SJCRH30 (cell line): ENCODE results near the gene ZNF436. TPM values are rescaled to one million over a fixed set of nuclear protein-coding genes. Genes with fewer than 3 reads are reported as not detected.
"Not testable (repeated sequence)": the region's sequence is repeated elsewhere in the genome, so short reads cannot be mapped to it uniquely, and the experiment has no call there.

Experiments
- DNase-seq, 2 experiments: peaks; one replicate each; pipeline ENCODE4 v3.0.0-alpha.2; 2015 to 2020
- H3K27ac ChIP-seq: fragments of 250-450 bp; sonication (Bioruptor Pico); 2 replicates; pipeline ENCODE4 v1.5.1; 2020; ENCODE audit warnings: mild to moderate bottlenecking, moderate library complexity
- H3K27me3 ChIP-seq: fragments of 250-450 bp; sonication (Bioruptor Pico); 2 replicates; pipeline ENCODE4 v1.5.1; 2020; ENCODE audit warnings: mild to moderate bottlenecking, moderate library complexity
- H3K36me3 ChIP-seq: fragments of 250-450 bp; sonication (Bioruptor Pico); 2 replicates; pipeline ENCODE4 v1.5.1; 2020; ENCODE audit warnings: mild to moderate bottlenecking, moderate library complexity
- H3K4me1 ChIP-seq: fragments of 250-450 bp; sonication (Bioruptor Pico); 2 replicates; pipeline ENCODE4 v1.5.1; 2020; ENCODE audit warnings: mild to moderate bottlenecking, moderate library complexity
- H3K4me3 ChIP-seq: fragments of 250-450 bp; sonication (Bioruptor Pico); 2 replicates; pipeline ENCODE4 v1.5.1; 2020; ENCODE audit warnings: mild to moderate bottlenecking, moderate library complexity
- H3K9me3 ChIP-seq: fragments of 250-450 bp; sonication (Bioruptor Pico); replicated peaks from 2 replicates; pipeline ENCODE4 v1.5.1; 2020; ENCODE audit warnings: mild to moderate bottlenecking, moderate library complexity
- total RNA-seq: library from RNA; depleted of rRNA; stranded (reverse); fragments of >200 nt; shearing (Covaris generic); gene quantifications from 2 replicates; pipeline ENCODE4 v1.2.3, GENCODE V29; 2014; rRNA removed

The ZNF436 gene
- total RNA-seq, 1 experiment from 2014 or later = 15.8 TPM

DNA sequence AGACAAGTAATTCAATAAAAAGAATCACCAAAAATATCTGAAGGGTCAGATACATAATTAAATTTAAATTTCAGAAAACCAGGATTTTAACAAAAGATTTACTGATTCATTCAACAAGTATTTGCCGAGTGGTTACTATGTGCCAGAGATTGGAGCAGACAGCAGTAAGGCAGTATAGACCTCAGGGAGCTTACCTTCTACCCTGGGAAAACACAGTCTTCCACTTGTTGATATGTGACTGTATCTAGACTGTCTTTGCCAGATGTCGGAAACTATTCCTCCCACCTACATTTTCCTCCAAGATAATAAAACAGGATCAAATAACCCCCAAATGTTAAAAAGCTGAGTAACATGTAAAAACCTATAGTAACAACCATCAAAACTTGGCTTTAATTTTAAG, 31.8 kb downstream of the ZNF436 start:
- no peak overlapping the region for H3K4me3 ChIP-seq
- peaks cover 8% of the 10 kb centered on the region for H3K4me1 ChIP-seq
- H3K9me3 ChIP-seq = no peaks in the 10 kb centered on the region
- peaks cover 78% of the 10 kb centered on the region for H3K36me3 ChIP-seq
- no peaks in the 10 kb centered on the region for H3K27me3 ChIP-seq
- no peak for DNase-seq
- H3K27ac ChIP-seq = no peak overlapping the region

GRCh38 chr1:23331713-23332112, 37.9 kb downstream of the ZNF436 start:
- H3K27me3 ChIP-seq = no peaks in the 10 kb centered on the region
- H3K4me3 ChIP-seq = no peak overlapping the region
- no peaks in the 10 kb centered on the region for H3K4me1 ChIP-seq
- H3K9me3 ChIP-seq = no peaks in the 10 kb centered on the region
- no peak for DNase-seq
- no peak overlapping the region for H3K27ac ChIP-seq
- peaks cover 91% of the 10 kb centered on the region for H3K36me3 ChIP-seq

DNA sequence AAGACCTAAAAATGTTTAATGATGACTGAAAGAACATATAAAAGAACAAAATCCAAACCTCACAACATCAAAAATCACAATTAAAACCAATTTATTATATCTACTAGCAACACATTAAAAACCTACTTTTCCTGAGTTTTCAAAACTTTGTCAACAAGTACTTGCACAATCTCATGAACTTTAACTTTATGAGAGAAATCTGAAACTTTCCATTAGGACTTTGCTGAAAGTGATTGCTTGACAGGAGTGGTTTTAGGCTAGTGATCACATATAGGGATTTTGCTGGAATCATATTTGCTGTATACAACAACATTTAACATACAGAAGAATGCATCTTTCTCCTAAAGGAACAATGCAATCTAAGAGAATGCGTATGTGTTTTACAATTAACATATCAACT, 38.8 kb downstream of the ZNF436 start:
- H3K27ac ChIP-seq = no peak overlapping the region
- no peaks in the 10 kb centered on the region for H3K27me3 ChIP-seq
- H3K4me3 ChIP-seq = no peak overlapping the region
- no peak for DNase-seq
- H3K36me3 ChIP-seq = peaks cover 95% of the 10 kb centered on the region
- no peaks in the 10 kb centered on the region for H3K4me1 ChIP-seq
- no peaks in the 10 kb centered on the region for H3K9me3 ChIP-seq

GRCh38 chr1:23325393-23325792, 44.2 kb downstream of the ZNF436 start:
- no peak for DNase-seq
- Histone ChIP-seq H3K27ac (no peak overlapping the region), H3K4me3 (no peak overlapping the region), H3K27me3 (no peaks in the 10 kb centered on the region), H3K4me1 (no peaks in the 10 kb centered on the region; the same call in 1 of the 2 replicates), H3K36me3 (peaks cover 94% of the 10 kb centered on the region), H3K9me3 (no peaks in the 10 kb centered on the region)

DNA sequence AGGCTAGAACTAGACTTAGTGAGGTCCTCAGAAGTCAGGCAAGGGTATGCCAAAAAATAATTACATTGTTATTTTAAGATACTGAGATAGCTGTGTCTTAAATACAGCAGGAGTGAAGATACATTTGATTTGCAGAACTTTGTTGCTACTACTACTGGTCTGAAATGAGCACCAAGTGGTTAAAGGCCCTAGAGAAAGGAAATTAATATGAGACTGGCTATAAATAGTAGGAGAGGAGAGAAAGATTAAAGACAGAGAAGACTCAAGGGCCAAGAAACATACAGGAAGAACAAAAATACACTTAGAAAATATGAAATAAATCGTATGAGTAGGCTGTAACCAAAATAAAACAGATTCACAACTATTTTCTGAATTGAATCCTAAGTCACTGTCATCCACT, 46.9 kb downstream of the ZNF436 start:
- DNase-seq = no peak
- Histone ChIP-seq H3K4me3 (no peak overlapping the region), H3K9me3 (no peaks in the 10 kb centered on the region), H3K27ac (no peak overlapping the region), H3K36me3 (peaks cover 94% of the 10 kb centered on the region), H3K4me1 (no peaks in the 10 kb centered on the region; the same call in 1 of the 2 replicates), H3K27me3 (no peaks in the 10 kb centered on the region)

DNA sequence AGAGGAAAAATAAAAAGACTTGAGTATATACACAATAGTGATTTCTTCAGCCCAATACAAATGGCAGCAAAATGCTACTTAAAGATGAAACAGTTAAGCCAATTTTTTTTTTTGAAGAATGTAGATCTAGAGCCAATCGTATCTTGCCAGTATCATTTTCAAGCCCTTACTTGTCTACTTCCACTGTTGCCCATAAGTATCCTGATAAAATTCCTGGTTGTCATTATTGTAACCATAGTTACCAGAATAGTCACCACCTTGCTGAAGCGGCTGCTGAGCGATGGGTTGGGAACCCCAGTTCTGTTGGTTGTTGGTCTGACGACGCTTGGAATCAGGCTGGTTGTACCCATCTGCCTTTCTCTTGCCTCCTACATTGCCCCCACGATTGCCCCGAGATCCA, 59.4 kb downstream of the ZNF436 start:
- not testable (repeated sequence) for H3K9me3 ChIP-seq, H3K4me1 ChIP-seq, H3K4me3 ChIP-seq, DNase-seq, H3K27me3 ChIP-seq, H3K27ac ChIP-seq
- H3K36me3 ChIP-seq = peaks cover 94% of the 10 kb centered on the region

Other genes starting within 250 kb of the ZNF436 start
- gene LUZP1, start 201.0 kb downstream of the ZNF436 start, total RNA-seq = 28.8 and 29.8 TPM in 2 replicates
- gene HTR1D, start 152.3 kb downstream of the ZNF436 start, total RNA-seq = not detected in 2 replicates
- gene HNRNPR, start 25.6 kb downstream of the ZNF436 start, total RNA-seq = 342 and 380 TPM in 2 replicates
- 0.10 TPM in 1 of 2 replicates, not detected in the other for gene TCEA3, start 54.9 kb upstream of the ZNF436 start, total RNA-seq
- 19.7 and 24.0 TPM in 2 replicates for gene ASAP3, start 114.3 kb upstream of the ZNF436 start, total RNA-seq
- 33.5 and 43.2 TPM in 2 replicates for gene E2F2, start 161.4 kb upstream of the ZNF436 start, total RNA-seq
- 332 and 336 TPM in 2 replicates for gene ID3, start 189.7 kb upstream of the ZNF436 start, total RNA-seq